WI38 (cell line): ENCODE data around the gene TRNP1.

Experiments used
- H3K4me3 ChIP-seq: 2 replicates; pipeline ENCODE4 v1.5.1; 2011; ENCODE audit warnings: low read depth, mild to moderate bottlenecking, control low read depth, low read length
- CTCF ChIP-seq: IDR thresholded peaks from 2 replicates; pipeline ENCODE4 v1.5.1; 2012; ENCODE audit warnings: low read depth, mild to moderate bottlenecking, control low read depth, low read length

TRNP1 gene

GRCh38 chr1:27032119-27032461, 38.6 kb downstream of the TRNP1 start:
- no peak overlapping the region for H3K4me3 ChIP-seq
- TF ChIP-seq CTCF, result no peak

GRCh38 chr1:27033043-27033746, 39.7 kb downstream of the TRNP1 start:
- no peak for TF ChIP-seq CTCF
- H3K4me3 ChIP-seq, result no peak overlapping the region

GRCh38 chr1:27035344-27035743, 41.9 kb downstream of the TRNP1 start:
- no peak overlapping the region for H3K4me3 ChIP-seq
- no peak for TF ChIP-seq CTCF

- TF ChIP-seq CTCF, result no peak
- no peak overlapping the region for H3K4me3 ChIP-seq
Measured at GRCh38 chr1:27036718-27037117, 43.2 kb downstream of the TRNP1 start.

GRCh38 chr1:27037518-27037917, 44.0 kb downstream of the TRNP1 start:
- no peak for TF ChIP-seq CTCF
- no peak overlapping the region for H3K4me3 ChIP-seq

- no peak overlapping the region for H3K4me3 ChIP-seq
- no peak for TF ChIP-seq CTCF
Measured at GRCh38 chr1:27038020-27038419, 44.5 kb downstream of the TRNP1 start.

- no peak overlapping the region for H3K4me3 ChIP-seq
- TF ChIP-seq CTCF, result no peak
Measured at GRCh38 chr1:27042670-27043069, 49.2 kb downstream of the TRNP1 start.
